Muscle layer of colon (tissue), 2 donors: ENCODE measurements around the gene IFNLR1.

Experiments
- H3K27ac ChIP-seq: one replicate; pipeline ENCODE4 v1.7.0; 2013; ENCODE audit warnings: low read depth, mild to moderate bottlenecking, low read length, moderate library complexity
- H3K27me3 ChIP-seq, 2 donors: one replicate each; pipeline ENCODE4 v1.7.0; 2013; ENCODE audit warnings: low read length in 2 of 2, mild to moderate bottlenecking in 2 of 2; ENCODE audit not compliant: insufficient read depth in 2 of 2, control insufficient read depth in 1 of 2
- H3K36me3 ChIP-seq: one replicate; pipeline ENCODE4 v1.7.0; 2013; ENCODE audit warnings: mild to moderate bottlenecking, low read length; ENCODE audit not compliant: insufficient read depth
- H3K4me1 ChIP-seq: one replicate; pipeline ENCODE4 v1.7.0; 2013; ENCODE audit warnings: mild to moderate bottlenecking, low read length; ENCODE audit not compliant: insufficient read depth
- H3K4me3 ChIP-seq, 2 donors: one replicate each; pipeline ENCODE4 v1.7.0; 2013; ENCODE audit warnings: low read length in 2 of 2, low read depth in 1 of 2, mild to moderate bottlenecking in 1 of 2, moderate library complexity in 1 of 2
- H3K9ac ChIP-seq: one replicate; pipeline ENCODE4 v1.7.0; 2013; ENCODE audit warnings: low read length
- H3K9me3 ChIP-seq: one replicate; pipeline ENCODE4 v1.7.0; 2013; ENCODE audit warnings: mild to moderate bottlenecking, low read length
- donor health status: abdominal sarcoma.
- donor health status: Adenocarcinoma of cecum.

Gene IFNLR1

GRCh38 chr1:24172598-24172997 lies 14.5 kb downstream of the IFNLR1 start:
- no peaks in the 10 kb centered on the region for H3K36me3 ChIP-seq
- H3K9ac ChIP-seq = no peak overlapping the region
- no peaks in the 10 kb centered on the region for H3K9me3 ChIP-seq
- H3K27ac ChIP-seq = no peak overlapping the region
- H3K4me3 ChIP-seq = no peak overlapping the region
- H3K4me1 ChIP-seq = no peaks in the 10 kb centered on the region
- H3K27me3 ChIP-seq = no peaks in the 10 kb centered on the region

- no peaks in the 10 kb centered on the region for H3K9me3 ChIP-seq
- H3K27me3 ChIP-seq = no peaks in the 10 kb centered on the region
- no peaks in the 10 kb centered on the region for H3K4me1 ChIP-seq
- no peaks in the 10 kb centered on the region for H3K36me3 ChIP-seq
- no peak overlapping the region for H3K4me3 ChIP-seq
- H3K27ac ChIP-seq = no peak overlapping the region
- H3K9ac ChIP-seq = no peak overlapping the region
These were observed 17.8 kb downstream of the IFNLR1 start for GRCh38 chr1:24169286-24169685.

- Histone ChIP-seq H3K27ac (no peak overlapping the region), H3K9me3 (no peaks in the 10 kb centered on the region), H3K4me1 (no peaks in the 10 kb centered on the region), H3K9ac (no peak overlapping the region), H3K36me3 (no peaks in the 10 kb centered on the region), H3K27me3 (no peaks in the 10 kb centered on the region), H3K4me3 (no peak overlapping the region)
These were observed 18.8 kb downstream of the IFNLR1 start for GRCh38 chr1:24168245-24168644.

GRCh38 chr1:24167008-24167407 lies 20.1 kb downstream of the IFNLR1 start:
- Histone ChIP-seq H3K4me1 (no peaks in the 10 kb centered on the region), H3K9me3 (no peaks in the 10 kb centered on the region), H3K27me3 (no peaks in the 10 kb centered on the region), H3K27ac (no peak overlapping the region), H3K9ac (no peak overlapping the region), H3K36me3 (no peaks in the 10 kb centered on the region), H3K4me3 (no peak overlapping the region)

- H3K4me3 ChIP-seq = no peak overlapping the region
- H3K36me3 ChIP-seq = no peaks in the 10 kb centered on the region
- no peak overlapping the region for H3K27ac ChIP-seq
- H3K4me1 ChIP-seq = no peaks in the 10 kb centered on the region
- H3K9ac ChIP-seq = no peak overlapping the region
- H3K9me3 ChIP-seq = no peaks in the 10 kb centered on the region
- H3K27me3 ChIP-seq = no peaks in the 10 kb centered on the region
These were observed 21.6 kb downstream of the IFNLR1 start for GRCh38 chr1:24165500-24165899.

GRCh38 chr1:24164004-24164403 lies 23.1 kb downstream of the IFNLR1 start:
- Histone ChIP-seq H3K27ac (no peak overlapping the region), H3K27me3 (no peaks in the 10 kb centered on the region), H3K9ac (no peak overlapping the region), H3K36me3 (no peaks in the 10 kb centered on the region), H3K4me1 (no peaks in the 10 kb centered on the region), H3K4me3 (no peak overlapping the region), H3K9me3 (no peaks in the 10 kb centered on the region)

- Histone ChIP-seq H3K4me1 (no peaks in the 10 kb centered on the region), H3K36me3 (no peaks in the 10 kb centered on the region), H3K27me3 (no peaks in the 10 kb centered on the region), H3K9me3 (no peaks in the 10 kb centered on the region), H3K4me3 (no peak overlapping the region), H3K9ac (no peak overlapping the region), H3K27ac (no peak overlapping the region)
These were observed 24.9 kb downstream of the IFNLR1 start for GRCh38 chr1:24162201-24162600.

- H3K4me3 ChIP-seq = no peak overlapping the region
- no peaks in the 10 kb centered on the region for H3K4me1 ChIP-seq
- no peaks in the 10 kb centered on the region for H3K27me3 ChIP-seq
- no peak overlapping the region for H3K27ac ChIP-seq
- no peaks in the 10 kb centered on the region for H3K9me3 ChIP-seq
- H3K36me3 ChIP-seq = no peaks in the 10 kb centered on the region
- no peak overlapping the region for H3K9ac ChIP-seq
These were observed 25.8 kb downstream of the IFNLR1 start for GRCh38 chr1:24161270-24161669.

GRCh38 chr1:24159366-24159765 lies 27.7 kb downstream of the IFNLR1 start:
- Histone ChIP-seq H3K9ac (no peak overlapping the region), H3K27me3 (no peaks in the 10 kb centered on the region), H3K36me3 (no peaks in the 10 kb centered on the region), H3K4me1 (no peaks in the 10 kb centered on the region), H3K27ac (no peak overlapping the region), H3K4me3 (no peak overlapping the region), H3K9me3 (no peaks in the 10 kb centered on the region)

GRCh38 chr1:24157918-24158481 lies 29.1 kb downstream of the IFNLR1 start:
- H3K27ac ChIP-seq = no peak overlapping the region
- H3K9me3 ChIP-seq = no peaks in the 10 kb centered on the region
- no peaks in the 10 kb centered on the region for H3K27me3 ChIP-seq
- H3K4me1 ChIP-seq = no peaks in the 10 kb centered on the region
- H3K4me3 ChIP-seq = no peak overlapping the region
- no peaks in the 10 kb centered on the region for H3K36me3 ChIP-seq
- no peak overlapping the region for H3K9ac ChIP-seq

- no peaks in the 10 kb centered on the region for H3K36me3 ChIP-seq
- no peak overlapping the region for H3K9ac ChIP-seq
- no peaks in the 10 kb centered on the region for H3K9me3 ChIP-seq
- H3K27ac ChIP-seq = no peak overlapping the region
- H3K27me3 ChIP-seq = peaks cover 0 to 3% of the 10 kb centered on the region in 2 donors
- no peaks in the 10 kb centered on the region for H3K4me1 ChIP-seq
- no peak overlapping the region for H3K4me3 ChIP-seq
These were observed 30.4 kb downstream of the IFNLR1 start for GRCh38 chr1:24156542-24157260.
